Nephron (organoid): ENCODE measurements around the gene CCDC24.

Experiments
- H3K27ac Mint-ChIP-seq, 3 experiments: 2 replicates each; pipeline ENCODE4 v1.8.0; 2020; ENCODE audit warnings: mixed read lengths in 3 of 3, mild to moderate bottlenecking in 2 of 3, moderate library complexity in 1 of 3
- H3K27me3 Mint-ChIP-seq: 2 replicates; pipeline ENCODE4 v1.8.0; 2021; ENCODE audit warnings: low read depth, mild to moderate bottlenecking, moderate library complexity, mixed read lengths
- H3K36me3 Mint-ChIP-seq: 2 replicates; pipeline ENCODE4 v1.8.0; 2020; ENCODE audit warnings: low read depth, mixed read lengths
- H3K4me1 Mint-ChIP-seq: 2 replicates; pipeline ENCODE4 v1.8.0; 2020; ENCODE audit warnings: mixed read lengths
- H3K4me3 Mint-ChIP-seq, 3 experiments: 2 replicates each; pipeline ENCODE4 v1.8.0; 2020; ENCODE audit warnings: mild to moderate bottlenecking in 3 of 3, mixed read lengths in 3 of 3, moderate library complexity in 2 of 3
- H3K9me3 Mint-ChIP-seq: 2 replicates; pipeline ENCODE4 v1.8.0; 2020; ENCODE audit warnings: mixed read lengths
- CTCF ChIP-seq, 3 experiments: fragments of 200-600 bp; sonication (generic); IDR thresholded peaks; one replicate each; pipeline ENCODE4 v1.5.0; 2021; ENCODE audit warnings: antibody characterized with exemption in 3 of 3; ENCODE audit not compliant: unreplicated experiment in 3 of 3

The CCDC24 gene

GRCh38 chr1:43947061-43947873 is 44.1 kb upstream of the CCDC24 start:
- H3K4me3 Mint-ChIP-seq, result peak overlapping the region; percentile 87 to 94 (median 90)
- H3K4me1 Mint-ChIP-seq, result peaks cover 56% of the 10 kb centered on the region
- TF ChIP-seq CTCF (IDR thresholded peaks at IDR 0.05; ENCODE audit: unreplicated experiment in 3 of 3), result no peak
- peaks cover 8% of the 10 kb centered on the region for H3K36me3 Mint-ChIP-seq
- no peaks in the 10 kb centered on the region for H3K9me3 Mint-ChIP-seq
- H3K27ac Mint-ChIP-seq, result peak overlapping the region; percentile 91 to 97 (median 93)
- no peaks in the 10 kb centered on the region for H3K27me3 Mint-ChIP-seq

GRCh38 chr1:43947874-43948437 is 43.4 kb upstream of the CCDC24 start:
- no peak for TF ChIP-seq CTCF (IDR thresholded peaks at IDR 0.05; ENCODE audit: unreplicated experiment in 3 of 3)
- Mint-ChIP-seq H3K9me3 (no peaks in the 10 kb centered on the region), H3K27me3 (no peaks in the 10 kb centered on the region), H3K27ac (peak overlapping the region; percentile 90 to 97 (median 91)), H3K36me3 (peaks cover 8% of the 10 kb centered on the region), H3K4me3 (peak overlapping the region; percentile 87 to 94 (median 90)), H3K4me1 (peaks cover 60% of the 10 kb centered on the region)

GRCh38 chr1:43949678-43950077 is 41.7 kb upstream of the CCDC24 start:
- no peak for TF ChIP-seq CTCF (IDR thresholded peaks at IDR 0.05; ENCODE audit: unreplicated experiment in 3 of 3)
- Mint-ChIP-seq H3K36me3 (peaks cover 8% of the 10 kb centered on the region), H3K27ac (peak overlapping the region in 1 of 3 experiments; percentile 47), H3K9me3 (no peaks in the 10 kb centered on the region), H3K27me3 (no peaks in the 10 kb centered on the region), H3K4me1 (peaks cover 70% of the 10 kb centered on the region), H3K4me3 (peak overlapping the region; percentile 52 to 94 (median 87))

- peaks cover 62% of the 10 kb centered on the region for H3K4me1 Mint-ChIP-seq
- peak overlapping the region in 1 of 3 experiments; percentile 87 for H3K4me3 Mint-ChIP-seq
- no peak for TF ChIP-seq CTCF (IDR thresholded peaks at IDR 0.05; ENCODE audit: unreplicated experiment in 3 of 3)
- peaks cover 8% of the 10 kb centered on the region for H3K36me3 Mint-ChIP-seq
- no peak overlapping the region for H3K27ac Mint-ChIP-seq
- H3K27me3 Mint-ChIP-seq, result no peaks in the 10 kb centered on the region
- no peaks in the 10 kb centered on the region for H3K9me3 Mint-ChIP-seq
Observed at GRCh38 chr1:43951021-43951985, 40.1 kb upstream of the CCDC24 start.

GRCh38 chr1:43952731-43953346 is 38.6 kb upstream of the CCDC24 start:
- no peaks in the 10 kb centered on the region for H3K27me3 Mint-ChIP-seq
- H3K9me3 Mint-ChIP-seq, result no peaks in the 10 kb centered on the region
- peak overlapping the region in 1 of 3 experiments; percentile 40 for H3K27ac Mint-ChIP-seq
- no peak overlapping the region for H3K4me3 Mint-ChIP-seq
- no peak for TF ChIP-seq CTCF (IDR thresholded peaks at IDR 0.05; ENCODE audit: unreplicated experiment in 3 of 3)
- peaks cover 13% of the 10 kb centered on the region for H3K36me3 Mint-ChIP-seq
- peaks cover 57% of the 10 kb centered on the region for H3K4me1 Mint-ChIP-seq
